IMR-90 (cell line): ENCODE results near the gene UNC93A. TPM values are rescaled to one million over a fixed set of nuclear protein-coding genes. Genes with fewer than 3 reads are reported as not detected.

Source experiments
- ATAC-seq: fragments of 200-7000 bp; cut with Tn5 transposase; 2 replicates; pipeline ENCODE4 v1.9.1; 2020; ENCODE audit warnings: low read depth, mild to moderate bottlenecking, moderate library complexity
- BruUV-seq: library from RNA; stranded (reverse); fragments of 400-500 nt; replicated peaks from 2 replicates; lab custom pipeline; 2021; lab: Mats Ljungman, UMichigan
- CTCF ChIA-PET: fragments of 300-600 bp; formaldehyde crosslinking; extraction: SDS; loops from one replicate; lab custom pipeline; 2021; ENCODE audit warnings: antibody characterized with exemption; lab: Yijun Ruan, JAX
- POLR2A ChIA-PET: fragments of 300-600 bp; sonication (Branson Sonifier 250); formaldehyde crosslinking; loops from one replicate; lab custom pipeline; 2022; ENCODE audit warnings: antibody characterized with exemption; ENCODE audit not compliant: unreplicated experiment; lab: Charles Lee
- DNase-seq: peaks from one replicate; pipeline ENCODE4 v3.0.0; 2013
- H2AFZ ChIP-seq: replicated peaks from 2 replicates; pipeline ENCODE3; 2013; ENCODE audit warnings: low read length, mild to moderate bottlenecking; ENCODE audit not compliant: poor library complexity
- H2AK5ac ChIP-seq: 2 replicates; pipeline ENCODE4 v1.6.1; 2013; ENCODE audit warnings: low read depth, low read length, inconsistent platforms
- H2AK9ac ChIP-seq: replicated peaks from 2 replicates; pipeline ENCODE3; 2013; ENCODE audit warnings: mild to moderate bottlenecking, low read depth, low read length, moderate library complexity; ENCODE audit not compliant: poor library complexity
- H2BK120ac ChIP-seq: 2 replicates; pipeline ENCODE4 v1.6.1; 2013; ENCODE audit warnings: low read depth, low read length, inconsistent platforms
- H2BK15ac ChIP-seq: 3 replicates; pipeline ENCODE4 v1.6.1; 2013; ENCODE audit warnings: low read depth, low read length, inconsistent platforms
- H2BK20ac ChIP-seq: 2 replicates; pipeline ENCODE4 v1.6.1; 2013; ENCODE audit warnings: low read depth, mild to moderate bottlenecking, inconsistent platforms, low read length, moderate library complexity
- H2BK5ac ChIP-seq: 2 replicates; pipeline ENCODE4 v1.6.1; 2013; ENCODE audit warnings: mild to moderate bottlenecking, low read depth, low read length, inconsistent platforms; ENCODE audit not compliant: poor library complexity, severe bottlenecking
- H3K14ac ChIP-seq: replicated peaks from 2 replicates; pipeline ENCODE4 v1.6.1; 2013; ENCODE audit warnings: low read depth, low read length, inconsistent platforms
- H3K18ac ChIP-seq: 2 replicates; pipeline ENCODE4 v1.6.1; 2013; ENCODE audit warnings: low read depth, low read length, control low read depth
- H3K23ac ChIP-seq: 2 replicates; pipeline ENCODE4 v1.6.1; 2013; ENCODE audit warnings: low read depth, low read length, inconsistent platforms
- H3K27ac ChIP-seq: 2 replicates; pipeline ENCODE4 v1.5.1; 2013; ENCODE audit warnings: mild to moderate bottlenecking, control low read depth, low read length; ENCODE audit not compliant: insufficient read depth
- H3K27me3 ChIP-seq: 2 replicates; pipeline ENCODE4 v1.6.1; 2013; ENCODE audit warnings: low read length; ENCODE audit not compliant: control insufficient read depth, insufficient read depth
- H3K36me3 ChIP-seq: 2 replicates; pipeline ENCODE4 v1.6.1; 2013; ENCODE audit warnings: low read length, mixed read lengths; ENCODE audit not compliant: control insufficient read depth, insufficient read depth
- H3K4ac ChIP-seq: 2 replicates; pipeline ENCODE4 v1.6.1; 2013; ENCODE audit warnings: low read depth, low read length, inconsistent platforms
- H3K4me1 ChIP-seq: 2 replicates; pipeline ENCODE4 v1.6.1; 2013; ENCODE audit warnings: low read length, mixed read lengths; ENCODE audit not compliant: control insufficient read depth, insufficient read depth
- H3K4me2 ChIP-seq: 2 replicates; pipeline ENCODE4 v1.6.1; 2013; ENCODE audit warnings: low read depth, mild to moderate bottlenecking, control low read depth, low read length, moderate library complexity
- H3K4me3 ChIP-seq: 2 replicates; pipeline ENCODE4 v1.5.1; 2013; ENCODE audit warnings: low read depth, mild to moderate bottlenecking, control low read depth, low read length, moderate library complexity; ENCODE audit not compliant: insufficient read depth
- H3K56ac ChIP-seq: 2 replicates; pipeline ENCODE4 v1.6.1; 2013; ENCODE audit warnings: low read length, inconsistent platforms; ENCODE audit not compliant: insufficient read depth; ENCODE audit errors: extremely low read depth
- H3K79me1 ChIP-seq, 2 experiments: 2 replicates each; pipeline ENCODE4 v1.6.1; 2013; ENCODE audit warnings: low read length in 2 of 2, inconsistent platforms in 1 of 2, low read depth in 1 of 2
- H3K9ac ChIP-seq: 2 replicates; pipeline ENCODE4 v1.6.1; 2013; ENCODE audit warnings: low read depth, low read length, control low read depth
- H3K9me1 ChIP-seq: 2 replicates; pipeline ENCODE4 v1.6.1; 2013; ENCODE audit warnings: low read length, inconsistent platforms; ENCODE audit not compliant: insufficient read depth
- H3K9me3 ChIP-seq: 2 replicates; pipeline ENCODE4 v1.6.1; 2013; ENCODE audit warnings: low read length; ENCODE audit not compliant: control insufficient read depth, insufficient read depth
- H4K20me1 ChIP-seq: 2 replicates; pipeline ENCODE4 v1.6.1; 2013; ENCODE audit warnings: low read length, inconsistent platforms; ENCODE audit not compliant: insufficient read depth
- H4K5ac ChIP-seq: 2 replicates; pipeline ENCODE4 v1.6.1; 2013; ENCODE audit warnings: mild to moderate bottlenecking, low read depth, low read length, control low read depth
- H4K8ac ChIP-seq, 2 experiments: 2 replicates each; pipeline ENCODE4 v1.6.1; 2013; ENCODE audit warnings: low read depth in 2 of 2, low read length in 2 of 2, control low read depth in 1 of 2, inconsistent platforms in 1 of 2
- H4K91ac ChIP-seq: 2 replicates; pipeline ENCODE4 v1.6.1; 2013; ENCODE audit warnings: low read depth, low read length, inconsistent platforms; ENCODE audit not compliant: insufficient read depth
- MAFK ChIP-seq: IDR thresholded peaks from 2 replicates; pipeline ENCODE4 v1.6.1; 2012; ENCODE audit warnings: low read depth, low read length, improper control_type of control experiment
- MAZ ChIP-seq: IDR thresholded peaks from 2 replicates; pipeline ENCODE4 v1.6.1; 2012; ENCODE audit warnings: low read depth, mild to moderate bottlenecking, low read length, improper control_type of control experiment, moderate library complexity, borderline replicate concordance
- RAD21 ChIP-seq: IDR thresholded peaks from 2 replicates; pipeline ENCODE4 v1.6.1; 2012; ENCODE audit warnings: low read length, improper control_type of control experiment
- WGBS, 2 experiments: methylation state at CpG; one replicate each; pipeline versions ENCODE4 v1.1.5 to v1.1.7; 2013; ENCODE audit warnings: missing lambda C conversion rate in 2 of 2; ENCODE audit not compliant: insufficient read length in 1 of 2; ENCODE audit errors: extremely low coverage in 2 of 2; 5-methylcytosine and 5-hydroxymethylcytosine counted together
- dilution Hi-C: fragments of 300-500 bp; cut with HindIII; formaldehyde crosslinking; loops from one replicate; pipeline ENCODE4 v1.14.3; 2018; ENCODE audit warnings: low sequenced_read_pairs; ENCODE audit not compliant: unreplicated experiment
- in situ Hi-C: fragments of 300-500 bp; cut with MboI; formaldehyde crosslinking; loops from 3 replicates; pipeline ENCODE4 v1.14.3; 2019; ENCODE audit warnings: low sequenced_read_pairs, inconsistent platforms, mixed read lengths
- intact Hi-C: fragments of 100-400 bp; cut with micrococcal nuclease; formaldehyde crosslinking; loops from 2 replicates; pipeline ENCODE4 v1.10.0; 2022
- polyA plus RNA-seq, 3 experiments: library from polyadenylated mRNA; depleted of rRNA; stranded (reverse); fragments of >200 nt; gene quantifications; 2 replicates each; pipeline ENCODE4 v1.2.3, GENCODE V29; 2012; ENCODE audit warnings: low replicate concordance in 1 of 3
- total RNA-seq: library from RNA; depleted of rRNA; stranded (reverse); fragments of >200 nt; gene quantifications from 2 replicates; pipeline ENCODE4 v1.2.3, GENCODE V29; 2012
- TF ChIP-seq, protein P1 (sequence below): fragments of 150-350 bp; IDR thresholded peaks from 2 replicates; pipeline ENCODE4 v1.6.1; 2017; ENCODE audit warnings: mild to moderate bottlenecking, antibody characterized with exemption, low read length, low read depth

Gene UNC93A
- total and polyA plus RNA-seq, 2 of the 4 experiments (the other 2 are of a cell fraction), result not detected

DNA sequence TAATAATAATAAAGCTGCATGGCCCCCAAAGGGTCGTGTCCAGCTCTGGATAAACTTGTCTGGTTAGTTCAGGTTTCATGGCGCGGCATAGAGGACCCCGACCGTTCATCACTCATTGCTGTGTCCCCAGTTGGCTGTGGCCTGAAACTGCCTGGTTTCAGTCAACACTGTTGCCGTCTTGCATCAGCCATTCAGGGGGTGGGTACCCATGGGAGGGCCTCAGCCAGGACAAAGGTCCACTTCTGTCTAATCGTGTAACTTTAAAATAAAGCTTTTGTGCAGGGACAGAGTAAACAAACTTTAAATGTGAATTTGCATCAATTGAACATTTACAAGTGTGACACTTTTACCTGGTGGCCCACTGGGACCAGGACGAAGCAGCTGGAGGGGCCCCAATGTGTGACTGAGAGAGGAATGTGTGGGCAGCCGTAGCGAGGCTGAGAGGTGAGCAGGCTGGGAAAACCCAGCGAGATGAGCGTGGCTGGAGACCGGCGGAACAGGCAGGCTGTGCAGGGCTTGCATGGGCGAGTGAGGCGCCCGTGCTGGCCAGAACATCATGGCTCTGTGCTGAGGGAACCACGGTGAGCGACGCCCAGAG, 22.3 kb upstream of the UNC93A start:
- no peaks in the 10 kb centered on the region for H3K79me1 ChIP-seq
- no peak overlapping the region for H2BK20ac ChIP-seq
- no peak overlapping the region for H3K4me2 ChIP-seq
- no peak overlapping the region for H2AK5ac ChIP-seq
- H3K36me3 ChIP-seq, result no peaks in the 10 kb centered on the region
- H3K56ac ChIP-seq, result no peak overlapping the region
- dilution Hi-C loops, result no loop called here
- H2BK120ac ChIP-seq, result no peak overlapping the region
- H4K91ac ChIP-seq, result no peak overlapping the region
- no peak overlapping the region for H2AK9ac ChIP-seq
- H4K8ac ChIP-seq, result no peak overlapping the region
- DNase-seq, result no peak
- H4K20me1 ChIP-seq, result no peaks in the 10 kb centered on the region
- no peaks in the 10 kb centered on the region for H3K4me1 ChIP-seq
- BruUV-seq, result no TSS peak
- no peak overlapping the region for H3K4me3 ChIP-seq
- no peaks in the 10 kb centered on the region for H3K9me1 ChIP-seq
- H3K23ac ChIP-seq, result no peak overlapping the region
- no peaks in the 10 kb centered on the region for H3K27me3 ChIP-seq
- H3K18ac ChIP-seq, result no peak overlapping the region
- POLR2A ChIA-PET, result no interaction called here
- no peak overlapping the region for H2BK15ac ChIP-seq
- H4K5ac ChIP-seq, result no peak overlapping the region
- intact Hi-C loops, result no loop called here
- no peak overlapping the region for H3K9ac ChIP-seq
- no peak overlapping the region for H3K4ac ChIP-seq
- H3K27ac ChIP-seq, result no peak overlapping the region
- peaks cover 31% of the 10 kb centered on the region for H3K9me3 ChIP-seq
- no peak overlapping the region for H3K14ac ChIP-seq
- H2BK5ac ChIP-seq, result no peak overlapping the region
- CTCF ChIA-PET, result no interaction called here
- WGBS, 2 experiments, result 50% methylated on average over 2 of the region's 20 CpGs; no CpG with 5 or more reads in 1 of the 2 experiments
- ATAC-seq, result no peak
- no peak overlapping the region for H2AFZ ChIP-seq
- TF ChIP-seq MAFK (no peak), RAD21 (no peak), MAZ (no peak)
- TF ChIP-seq, protein P1, sequence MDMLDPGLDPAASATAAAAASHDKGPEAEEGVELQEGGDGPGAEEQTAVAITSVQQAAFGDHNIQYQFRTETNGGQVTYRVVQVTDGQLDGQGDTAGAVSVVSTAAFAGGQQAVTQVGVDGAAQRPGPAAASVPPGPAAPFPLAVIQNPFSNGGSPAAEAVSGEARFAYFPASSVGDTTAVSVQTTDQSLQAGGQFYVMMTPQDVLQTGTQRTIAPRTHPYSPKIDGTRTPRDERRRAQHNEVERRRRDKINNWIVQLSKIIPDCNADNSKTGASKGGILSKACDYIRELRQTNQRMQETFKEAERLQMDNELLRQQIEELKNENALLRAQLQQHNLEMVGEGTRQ, result no peak
- in situ Hi-C loops, result no loop called here
